Hepatocyte (in vitro differentiated cells): ENCODE measurements around the gene ADORA3. TPM values are rescaled to one million over a fixed set of nuclear protein-coding genes. Genes with fewer than 3 reads are reported as not detected.

Source experiments
- DNase-seq: peaks from one replicate; pipeline ENCODE4 v3.0.0-alpha.2; 2016; ENCODE audit warnings: low spot score
- H2AFZ ChIP-seq: fragments of 200-600 bp; sonication (generic); 2 replicates; pipeline ENCODE4 v1.6.0; 2016; ENCODE audit warnings: antibody characterized with exemption, mild to moderate bottlenecking
- H3K27ac ChIP-seq: fragments of 200-600 bp; sonication (generic); 2 replicates; pipeline ENCODE4 v1.5.1; 2016; ENCODE audit warnings: mild to moderate bottlenecking
- H3K27me3 ChIP-seq: fragments of 200-600 bp; sonication (generic); 2 replicates; pipeline ENCODE4 v1.6.1; 2016
- H3K36me3 ChIP-seq: fragments of 200-600 bp; sonication (generic); replicated peaks from 2 replicates; pipeline ENCODE4 v1.5.1; 2016; ENCODE audit warnings: low read depth; ENCODE audit not compliant: insufficient read depth
- H3K4me1 ChIP-seq: fragments of 200-600 bp; sonication (generic); 2 replicates; pipeline ENCODE4 v1.5.1; 2016; ENCODE audit warnings: mild to moderate bottlenecking, moderate library complexity; ENCODE audit not compliant: insufficient read depth
- H3K4me2 ChIP-seq: fragments of 200-600 bp; sonication (generic); 2 replicates; pipeline ENCODE4 v1.6.0; 2016
- H3K4me3 ChIP-seq: fragments of 200-600 bp; sonication (generic); 2 replicates; pipeline ENCODE4 v1.5.1; 2016; ENCODE audit warnings: mild to moderate bottlenecking
- H3K79me2 ChIP-seq: fragments of 200-600 bp; sonication (generic); 2 replicates; pipeline ENCODE4 v1.6.0; 2017; ENCODE audit warnings: mild to moderate bottlenecking
- H3K9me2 ChIP-seq: fragments of 200-600 bp; sonication (generic); replicated peaks from 2 replicates; pipeline ENCODE4 v1.6.0; 2017; ENCODE audit warnings: mild to moderate bottlenecking; ENCODE audit not compliant: insufficient read depth
- H3K9me3 ChIP-seq: fragments of 200-600 bp; sonication (generic); 2 replicates; pipeline ENCODE4 v1.5.1; 2016; ENCODE audit warnings: low read depth, mild to moderate bottlenecking
- H4K20me1 ChIP-seq: fragments of 200-600 bp; sonication (generic); 2 replicates; pipeline ENCODE4 v1.6.0; 2016; ENCODE audit warnings: mild to moderate bottlenecking; ENCODE audit not compliant: insufficient read depth, poor library complexity, severe bottlenecking
- CTCF ChIP-seq: fragments of 200-600 bp; sonication (generic); IDR thresholded peaks from 2 replicates; pipeline ENCODE4 v1.5.1; 2016; ENCODE audit warnings: antibody characterized with exemption, mild to moderate bottlenecking; ENCODE audit not compliant: poor library complexity
- EZH2 ChIP-seq: fragments of 200-600 bp; sonication (generic); IDR thresholded peaks from 2 replicates; pipeline ENCODE4 v1.6.1; 2016; ENCODE audit warnings: antibody characterized with exemption, mild to moderate bottlenecking, borderline replicate concordance
- EZH2phosphoT487 ChIP-seq: fragments of 200-600 bp; sonication (generic); IDR thresholded peaks from one replicate; pipeline ENCODE4 v1.6.1; 2018; ENCODE audit warnings: antibody characterized with exemption, mild to moderate bottlenecking, low read depth, moderate library complexity; ENCODE audit not compliant: unreplicated experiment, severe bottlenecking
- WGBS: methylation state at CpG from one replicate; pipeline ENCODE4 v1.1.6; 2016; ENCODE audit warnings: low lambda C conversion rate; ENCODE audit errors: missing lambda C conversion rate; 5-methylcytosine and 5-hydroxymethylcytosine counted together
- polyA plus RNA-seq: library from polyadenylated mRNA; unstranded; fragments of >200 nt; fragmentation: Nextera tagmentation; extraction: Ambion mirVana; gene quantifications from 2 replicates; pipeline ENCODE4 v1.2.1, GENCODE V29; 2016
- total RNA-seq: library from RNA; depleted of rRNA; stranded (reverse); fragments of >200 nt; gene quantifications from 2 replicates; pipeline ENCODE4 v1.2.3, GENCODE V29; 2014

The ADORA3 gene
- total and polyA plus RNA-seq, 2 experiments from 2014 or later = 0.33 to 0.41 TPM

GRCh38 chr1:111488669-111489068 lies 14.8 kb downstream of the ADORA3 start:
- no peaks in the 10 kb centered on the region for H3K9me2 ChIP-seq
- DNase-seq = no peak
- H3K9me3 ChIP-seq = no peaks in the 10 kb centered on the region
- H4K20me1 ChIP-seq = no peaks in the 10 kb centered on the region
- H3K27ac ChIP-seq = no peak overlapping the region
- no peak overlapping the region for H2AFZ ChIP-seq
- 97% methylated on average over 9 of the region's 9 CpGs for WGBS
- H3K27me3 ChIP-seq = no peaks in the 10 kb centered on the region
- no peaks in the 10 kb centered on the region for H3K4me1 ChIP-seq
- H3K4me2 ChIP-seq = no peak overlapping the region
- no peaks in the 10 kb centered on the region for H3K79me2 ChIP-seq
- H3K36me3 ChIP-seq = no peaks in the 10 kb centered on the region
- TF ChIP-seq EZH2 (no peak), CTCF (no peak), EZH2phosphoT487 (no peak)
- H3K4me3 ChIP-seq = no peak overlapping the region

GRCh38 chr1:111487133-111487532 lies 16.3 kb downstream of the ADORA3 start:
- whole genome bisulfite sequencing = 89% methylated on average over 6 of the region's 6 CpGs
- Histone ChIP-seq H3K9me3 (no peaks in the 10 kb centered on the region), H3K27me3 (no peaks in the 10 kb centered on the region), H3K79me2 (no peaks in the 10 kb centered on the region), H3K36me3 (no peaks in the 10 kb centered on the region), H3K4me1 (no peaks in the 10 kb centered on the region), H3K4me3 (no peak overlapping the region), H4K20me1 (no peaks in the 10 kb centered on the region), H3K27ac (no peak overlapping the region), H3K4me2 (no peak overlapping the region), H3K9me2 (no peaks in the 10 kb centered on the region), H2AFZ (no peak overlapping the region)
- TF ChIP-seq EZH2 (no peak), CTCF (no peak), EZH2phosphoT487 (no peak)
- no peak for DNase-seq

- peaks cover 4% of the 10 kb centered on the region for H3K4me1 ChIP-seq
- H3K79me2 ChIP-seq = no peaks in the 10 kb centered on the region
- no peaks in the 10 kb centered on the region for H3K27me3 ChIP-seq
- H3K36me3 ChIP-seq = no peaks in the 10 kb centered on the region
- H4K20me1 ChIP-seq = no peaks in the 10 kb centered on the region
- TF ChIP-seq EZH2 = no peak
- TF ChIP-seq CTCF = no peak
- H3K9me3 ChIP-seq = no peaks in the 10 kb centered on the region
- no peak overlapping the region for H3K4me2 ChIP-seq
- no peaks in the 10 kb centered on the region for H3K9me2 ChIP-seq
- H2AFZ ChIP-seq = no peak overlapping the region
- no peak overlapping the region for H3K4me3 ChIP-seq
- DNase-seq = no peak
- 95% methylated on average over 7 of the region's 7 CpGs for WGBS
- H3K27ac ChIP-seq = no peak overlapping the region
Observed at GRCh38 chr1:111486431-111486830, 17.0 kb downstream of the ADORA3 start.

- Histone ChIP-seq H3K4me3 (no peak overlapping the region), H4K20me1 (no peaks in the 10 kb centered on the region), H3K9me2 (no peaks in the 10 kb centered on the region), H3K4me2 (no peak overlapping the region), H3K4me1 (peaks cover 4% of the 10 kb centered on the region), H3K27ac (no peak overlapping the region), H3K79me2 (no peaks in the 10 kb centered on the region), H3K27me3 (no peaks in the 10 kb centered on the region), H2AFZ (no peak overlapping the region), H3K9me3 (no peaks in the 10 kb centered on the region), H3K36me3 (no peaks in the 10 kb centered on the region)
- no peak for TF ChIP-seq EZH2phosphoT487
- TF ChIP-seq EZH2 = no peak
- no peak for TF ChIP-seq CTCF
- DNase-seq = no peak
Observed at GRCh38 chr1:111484391-111485026, 18.9 kb downstream of the ADORA3 start.
